K562 (cell line): ENCODE data around the gene GATA1. TPM values are rescaled to one million over a fixed set of nuclear protein-coding genes. Genes with fewer than 3 reads are reported as not detected.

Source experiments
- CHD1 ChIP-seq: fragments of 200-600 bp; sonication (generic); IDR thresholded peaks from one replicate; pipeline ENCODE4 v1.6.1; 2012; ENCODE audit warnings: mild to moderate bottlenecking, moderate library complexity, low read length, inconsistent platforms
- ELF4 ChIP-seq: fragments of 450-650 bp; formaldehyde crosslinking; IDR thresholded peaks from 2 replicates; pipeline ENCODE4 v1.4.0; 2022; ENCODE audit warnings: missing genetic modification characterization
- HDAC1 ChIP-seq, 2 experiments: fragments of 450-650 bp; IDR thresholded peaks; 2 replicates each; pipeline ENCODE4 v1.6.1; 2016 to 2017; ENCODE audit warnings: inconsistent platforms in 1 of 2, mild to moderate bottlenecking in 1 of 2, moderate library complexity in 1 of 2
- MTA2 ChIP-seq: fragments of 450-650 bp; IDR thresholded peaks from 2 replicates; pipeline ENCODE4 v1.6.1; 2016; ENCODE audit warnings: low read depth
- SNIP1 ChIP-seq: fragments of 450-650 bp; IDR thresholded peaks from 2 replicates; pipeline ENCODE4 v1.7.1; 2017; ENCODE audit warnings: low read depth, mild to moderate bottlenecking
- ZNF699 ChIP-seq: fragments of 250-450 bp; sonication (Bioruptor Pico); IDR thresholded peaks from 2 replicates; pipeline ENCODE4 v1.8.0; 2021; ENCODE audit warnings: mild to moderate bottlenecking, moderate library complexity; ENCODE audit not compliant: insufficient replicate concordance
- polyA plus RNA-seq, 8 experiments: library from polyadenylated mRNA; depleted of rRNA in 4 of 8; stranded (reverse) in 5 of 8; unstranded in 3 of 8; fragments of >200 nt; fragmentation: Nextera tagmentation in 2 of 8; fragmentation: Illumina TruSeq in 1 of 8; extraction: Ambion mirVana in 2 of 8; extraction: Trizol in 1 of 8; gene quantifications; 2 replicates each; pipeline versions ENCODE4 v1.2.1 to v1.2.3, GENCODE V29; 2011 to 2014; ENCODE audit warnings: inconsistent platforms in 1 of 8, missing spikeins in 1 of 8
- total RNA-seq, 7 experiments: library from RNA; depleted of rRNA in 6 of 7; stranded (reverse); fragments of >200 nt in 6 of 7; fragmentation: Illumina TruSeq in 2 of 7; extraction: Trizol in 2 of 7; gene quantifications; 2 replicates each; pipeline versions ENCODE4 v1.2.1 to v1.2.3, GENCODE V29; 2011 to 2021; ENCODE audit warnings: low replicate concordance in 1 of 7
- TF ChIP-seq, protein P1 (sequence below): fragments of 450-650 bp; IDR thresholded peaks from 2 replicates; pipeline ENCODE4 v1.7.1; 2018; ENCODE audit warnings: mild to moderate bottlenecking, low read depth; ENCODE audit not compliant: partially characterized antibody
- TF ChIP-seq, protein P2 (sequence below): sonication (generic); formaldehyde crosslinking; IDR thresholded peaks from 2 replicates; pipeline ENCODE4 v1.8.0; 2023; ENCODE audit warnings: missing genetic modification reagents, mild to moderate bottlenecking, borderline replicate concordance
- TF ChIP-seq, protein P3 (sequence below), 2 experiments: fragments of 450-650 bp in 1 of 2; sonication (generic) in 1 of 2; formaldehyde crosslinking in 1 of 2; IDR thresholded peaks in 1 of 2; conservative IDR thresholded peaks in 1 of 2; 2 replicates each; pipeline versions ENCODE4 v1.6.1 to v1.8.1; 2016 to 2023; ENCODE audit warnings: mild to moderate bottlenecking in 2 of 2, moderate library complexity in 2 of 2, inconsistent platforms in 1 of 2, missing genetic modification reagents in 1 of 2
- TF ChIP-seq, protein P4 (sequence below): fragments of 450-650 bp; formaldehyde crosslinking; IDR thresholded peaks from 2 replicates; pipeline ENCODE4 v1.4.0; 2022; ENCODE audit warnings: missing genetic modification characterization

Gene GATA1
- total and polyA plus RNA-seq, 9 of the 15 experiments (the other 6 are each of a cell fraction or from before 2014, with no cell fraction given) = 11.9 to 291 (median 116) TPM

DNA sequence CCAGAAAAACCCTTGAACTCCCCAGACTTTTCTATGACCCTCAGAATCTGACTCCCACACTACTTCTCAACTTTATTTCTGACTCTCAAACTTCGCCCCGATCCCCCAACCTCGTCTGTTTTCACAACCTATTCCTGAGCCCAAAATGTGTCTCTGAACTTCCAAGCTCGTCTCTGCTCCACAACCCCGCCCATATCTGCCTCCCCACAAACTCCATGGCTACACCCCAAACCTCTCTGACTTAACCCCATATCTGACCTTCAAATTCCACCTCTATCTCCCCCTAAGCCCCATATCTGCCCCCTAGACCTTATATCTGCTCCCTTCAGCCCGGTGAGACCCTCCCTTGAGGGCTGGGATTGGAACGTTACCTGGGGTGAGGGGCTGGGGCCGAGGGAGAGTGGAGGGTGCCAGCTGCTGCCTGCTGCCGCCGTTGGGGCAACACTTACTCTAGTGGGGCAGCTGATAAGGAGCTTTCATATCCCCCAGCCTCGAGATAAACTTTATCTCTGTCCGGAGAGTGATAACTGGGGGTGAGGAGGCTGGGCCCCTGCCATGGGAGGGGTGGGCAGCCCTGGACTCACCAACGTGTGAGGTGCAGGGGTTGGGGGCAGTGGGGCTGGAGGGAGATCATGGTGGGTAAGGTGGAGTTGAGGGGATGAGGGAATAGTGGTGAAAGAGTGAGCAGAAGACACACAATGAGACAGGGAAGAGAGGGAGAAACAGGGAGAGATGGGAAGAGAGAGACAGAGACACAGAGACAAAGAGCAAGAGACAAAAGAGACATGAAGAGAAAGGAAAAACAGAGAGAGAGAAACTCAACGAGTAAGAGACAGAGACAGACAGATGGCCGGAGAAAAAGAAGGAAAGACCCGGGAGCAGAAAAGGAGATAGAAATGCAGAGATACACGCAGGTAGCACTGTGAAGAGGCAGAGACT, 1.4 kb downstream of the GATA1 start (continued):
- TF ChIP-seq, protein P1, sequence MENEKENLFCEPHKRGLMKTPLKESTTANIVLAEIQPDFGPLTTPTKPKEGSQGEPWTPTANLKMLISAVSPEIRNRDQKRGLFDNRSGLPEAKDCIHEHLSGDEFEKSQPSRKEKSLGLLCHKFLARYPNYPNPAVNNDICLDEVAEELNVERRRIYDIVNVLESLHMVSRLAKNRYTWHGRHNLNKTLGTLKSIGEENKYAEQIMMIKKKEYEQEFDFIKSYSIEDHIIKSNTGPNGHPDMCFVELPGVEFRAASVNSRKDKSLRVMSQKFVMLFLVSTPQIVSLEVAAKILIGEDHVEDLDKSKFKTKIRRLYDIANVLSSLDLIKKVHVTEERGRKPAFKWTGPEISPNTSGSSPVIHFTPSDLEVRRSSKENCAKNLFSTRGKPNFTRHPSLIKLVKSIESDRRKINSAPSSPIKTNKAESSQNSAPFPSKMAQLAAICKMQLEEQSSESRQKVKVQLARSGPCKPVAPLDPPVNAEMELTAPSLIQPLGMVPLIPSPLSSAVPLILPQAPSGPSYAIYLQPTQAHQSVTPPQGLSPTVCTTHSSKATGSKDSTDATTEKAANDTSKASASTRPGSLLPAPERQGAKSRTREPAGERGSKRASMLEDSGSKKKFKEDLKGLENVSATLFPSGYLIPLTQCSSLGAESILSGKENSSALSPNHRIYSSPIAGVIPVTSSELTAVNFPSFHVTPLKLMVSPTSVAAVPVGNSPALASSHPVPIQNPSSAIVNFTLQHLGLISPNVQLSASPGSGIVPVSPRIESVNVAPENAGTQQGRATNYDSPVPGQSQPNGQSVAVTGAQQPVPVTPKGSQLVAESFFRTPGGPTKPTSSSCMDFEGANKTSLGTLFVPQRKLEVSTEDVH = no peak
- TF ChIP-seq SNIP1 (peak; percentile 51; the same call in 1 of the 2 replicates), ELF4 (CRISPR knock-in tag) (peak; percentile 66; the same call in 1 of the 2 replicates), MTA2 (0 out of 2 replicates have a peak, but pooled peaks have one; percentile 27), HDAC1 (IDR thresholded peaks at IDR 0.05) (0 out of 4 replicates have a peak, but pooled peaks of 1 of the 2 experiments have one; percentile 19), ZNF699 (CRISPR knock-in tag) (no peak), CHD1 (peak; percentile 6)
- TF ChIP-seq, protein P2, sequence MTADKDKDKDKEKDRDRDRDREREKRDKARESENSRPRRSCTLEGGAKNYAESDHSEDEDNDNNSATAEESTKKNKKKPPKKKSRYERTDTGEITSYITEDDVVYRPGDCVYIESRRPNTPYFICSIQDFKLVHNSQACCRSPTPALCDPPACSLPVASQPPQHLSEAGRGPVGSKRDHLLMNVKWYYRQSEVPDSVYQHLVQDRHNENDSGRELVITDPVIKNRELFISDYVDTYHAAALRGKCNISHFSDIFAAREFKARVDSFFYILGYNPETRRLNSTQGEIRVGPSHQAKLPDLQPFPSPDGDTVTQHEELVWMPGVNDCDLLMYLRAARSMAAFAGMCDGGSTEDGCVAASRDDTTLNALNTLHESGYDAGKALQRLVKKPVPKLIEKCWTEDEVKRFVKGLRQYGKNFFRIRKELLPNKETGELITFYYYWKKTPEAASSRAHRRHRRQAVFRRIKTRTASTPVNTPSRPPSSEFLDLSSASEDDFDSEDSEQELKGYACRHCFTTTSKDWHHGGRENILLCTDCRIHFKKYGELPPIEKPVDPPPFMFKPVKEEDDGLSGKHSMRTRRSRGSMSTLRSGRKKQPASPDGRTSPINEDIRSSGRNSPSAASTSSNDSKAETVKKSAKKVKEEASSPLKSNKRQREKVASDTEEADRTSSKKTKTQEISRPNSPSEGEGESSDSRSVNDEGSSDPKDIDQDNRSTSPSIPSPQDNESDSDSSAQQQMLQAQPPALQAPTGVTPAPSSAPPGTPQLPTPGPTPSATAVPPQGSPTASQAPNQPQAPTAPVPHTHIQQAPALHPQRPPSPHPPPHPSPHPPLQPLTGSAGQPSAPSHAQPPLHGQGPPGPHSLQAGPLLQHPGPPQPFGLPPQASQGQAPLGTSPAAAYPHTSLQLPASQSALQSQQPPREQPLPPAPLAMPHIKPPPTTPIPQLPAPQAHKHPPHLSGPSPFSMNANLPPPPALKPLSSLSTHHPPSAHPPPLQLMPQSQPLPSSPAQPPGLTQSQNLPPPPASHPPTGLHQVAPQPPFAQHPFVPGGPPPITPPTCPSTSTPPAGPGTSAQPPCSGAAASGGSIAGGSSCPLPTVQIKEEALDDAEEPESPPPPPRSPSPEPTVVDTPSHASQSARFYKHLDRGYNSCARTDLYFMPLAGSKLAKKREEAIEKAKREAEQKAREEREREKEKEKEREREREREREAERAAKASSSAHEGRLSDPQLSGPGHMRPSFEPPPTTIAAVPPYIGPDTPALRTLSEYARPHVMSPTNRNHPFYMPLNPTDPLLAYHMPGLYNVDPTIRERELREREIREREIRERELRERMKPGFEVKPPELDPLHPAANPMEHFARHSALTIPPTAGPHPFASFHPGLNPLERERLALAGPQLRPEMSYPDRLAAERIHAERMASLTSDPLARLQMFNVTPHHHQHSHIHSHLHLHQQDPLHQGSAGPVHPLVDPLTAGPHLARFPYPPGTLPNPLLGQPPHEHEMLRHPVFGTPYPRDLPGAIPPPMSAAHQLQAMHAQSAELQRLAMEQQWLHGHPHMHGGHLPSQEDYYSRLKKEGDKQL (CRISPR knock-in tag) = no peak
- TF ChIP-seq, protein P3, sequence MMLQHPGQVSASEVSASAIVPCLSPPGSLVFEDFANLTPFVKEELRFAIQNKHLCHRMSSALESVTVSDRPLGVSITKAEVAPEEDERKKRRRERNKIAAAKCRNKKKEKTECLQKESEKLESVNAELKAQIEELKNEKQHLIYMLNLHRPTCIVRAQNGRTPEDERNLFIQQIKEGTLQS (IDR thresholded peaks at IDR 0.05) = no peak
- TF ChIP-seq, protein P3 (CRISPR knock-in tag; conservative IDR thresholded peaks at IDR 0.05) = no peak
- TF ChIP-seq, protein P4, sequence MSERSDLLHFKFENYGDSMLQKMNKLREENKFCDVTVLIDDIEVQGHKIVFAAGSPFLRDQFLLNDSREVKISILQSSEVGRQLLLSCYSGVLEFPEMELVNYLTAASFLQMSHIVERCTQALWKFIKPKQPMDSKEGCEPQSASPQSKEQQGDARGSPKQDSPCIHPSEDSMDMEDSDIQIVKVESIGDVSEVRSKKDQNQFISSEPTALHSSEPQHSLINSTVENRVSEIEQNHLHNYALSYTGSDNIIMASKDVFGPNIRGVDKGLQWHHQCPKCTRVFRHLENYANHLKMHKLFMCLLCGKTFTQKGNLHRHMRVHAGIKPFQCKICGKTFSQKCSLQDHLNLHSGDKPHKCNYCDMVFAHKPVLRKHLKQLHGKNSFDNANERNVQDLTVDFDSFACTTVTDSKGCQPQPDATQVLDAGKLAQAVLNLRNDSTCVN = 0 out of 2 replicates have a peak, but pooled peaks have one; percentile 65
